OCI-LY1 (cell line): ENCODE results near the gene PRM2.

ENCODE experiments used
- H2AFZ ChIP-seq: fragments of 200-600 bp; sonication (generic), shearing (Covaris generic); 2 replicates; pipeline ENCODE4 v1.6.0; 2014; ENCODE audit warnings: antibody characterized with exemption, mild to moderate bottlenecking, low read length
- H3F3A ChIP-seq: fragments of 200-600 bp; sonication (generic), shearing (Covaris generic); 2 replicates; pipeline ENCODE4 v1.6.0; 2014; ENCODE audit warnings: mild to moderate bottlenecking, antibody characterized with exemption, low read length, moderate library complexity; ENCODE audit not compliant: insufficient read depth
- H3K27ac ChIP-seq: fragments of 200-600 bp; sonication (generic); 2 replicates; pipeline ENCODE4 v1.5.1; 2014; ENCODE audit warnings: low read length, mixed run types, mild to moderate bottlenecking, low read depth; ENCODE audit not compliant: poor library complexity, severe bottlenecking
- H3K27me3 ChIP-seq: fragments of 200-600 bp; sonication (generic); 2 replicates; pipeline ENCODE4 v1.6.0; 2014; ENCODE audit warnings: antibody characterized with exemption, mild to moderate bottlenecking, low read length, moderate library complexity; ENCODE audit not compliant: insufficient read depth
- H3K36me3 ChIP-seq: fragments of 200-600 bp; sonication (generic); 2 replicates; pipeline ENCODE4 v1.6.1; 2014; ENCODE audit warnings: mild to moderate bottlenecking, antibody characterized with exemption, low read length, moderate library complexity, mixed read lengths; ENCODE audit not compliant: insufficient read depth
- H3K4me1 ChIP-seq: fragments of 200-600 bp; sonication (generic); 2 replicates; pipeline ENCODE4 v1.5.1; 2014; ENCODE audit warnings: mild to moderate bottlenecking, low read length, moderate library complexity; ENCODE audit not compliant: insufficient read depth, severe bottlenecking
- H3K4me2 ChIP-seq: fragments of 200-600 bp; sonication (generic), shearing (Covaris generic); 2 replicates; pipeline ENCODE4 v1.6.1; 2014; ENCODE audit warnings: low read length
- H3K4me3 ChIP-seq: fragments of 200-600 bp; sonication (generic); 2 replicates; pipeline ENCODE4 v1.5.1; 2014; ENCODE audit warnings: low read length, low read depth, mild to moderate bottlenecking, mixed read lengths; ENCODE audit not compliant: poor library complexity, severe bottlenecking
- H3K79me2 ChIP-seq: fragments of 200-600 bp; shearing (Covaris generic); 2 replicates; pipeline ENCODE4 v1.6.1; 2016; ENCODE audit warnings: mixed run types, low read length, mixed read lengths; ENCODE audit not compliant: insufficient read depth
- H3K9ac ChIP-seq: fragments of 200-600 bp; sonication (generic), shearing (Covaris generic); 2 replicates; pipeline ENCODE4 v1.6.1; 2014; ENCODE audit warnings: mild to moderate bottlenecking, low read length, mixed read lengths
- H3K9me2 ChIP-seq: fragments of 200-600 bp; sonication (generic), shearing (Covaris generic); 2 replicates; pipeline ENCODE4 v1.6.1; 2014; ENCODE audit warnings: low read depth, mild to moderate bottlenecking, low read length, mixed read lengths
- H3K9me3 ChIP-seq: fragments of 200-600 bp; shearing (Covaris generic); 2 replicates; pipeline ENCODE4 v1.6.1; 2014; ENCODE audit warnings: low read length, mixed read lengths
- H4K20me1 ChIP-seq: fragments of 200-600 bp; sonication (generic), shearing (Covaris generic); 2 replicates; pipeline ENCODE4 v1.6.0; 2016; ENCODE audit warnings: mild to moderate bottlenecking, low read length; ENCODE audit not compliant: insufficient read depth
- EZH2 ChIP-seq: fragments of 200-600 bp; sonication (generic), shearing (Covaris generic); IDR thresholded peaks from 2 replicates; pipeline ENCODE4 v1.8.0; 2017; ENCODE audit warnings: borderline replicate concordance, mixed run types, mild to moderate bottlenecking, antibody characterized with exemption, low read length, moderate library complexity, mixed read lengths
- TF ChIP-seq, protein P1 (sequence below): fragments of 200-600 bp; sonication (generic), shearing (Covaris generic); IDR thresholded peaks from 2 replicates; pipeline ENCODE4 v1.5.1; 2017; ENCODE audit warnings: mild to moderate bottlenecking, antibody characterized with exemption, low read length, moderate library complexity, mixed read lengths

The PRM2 gene

DNA sequence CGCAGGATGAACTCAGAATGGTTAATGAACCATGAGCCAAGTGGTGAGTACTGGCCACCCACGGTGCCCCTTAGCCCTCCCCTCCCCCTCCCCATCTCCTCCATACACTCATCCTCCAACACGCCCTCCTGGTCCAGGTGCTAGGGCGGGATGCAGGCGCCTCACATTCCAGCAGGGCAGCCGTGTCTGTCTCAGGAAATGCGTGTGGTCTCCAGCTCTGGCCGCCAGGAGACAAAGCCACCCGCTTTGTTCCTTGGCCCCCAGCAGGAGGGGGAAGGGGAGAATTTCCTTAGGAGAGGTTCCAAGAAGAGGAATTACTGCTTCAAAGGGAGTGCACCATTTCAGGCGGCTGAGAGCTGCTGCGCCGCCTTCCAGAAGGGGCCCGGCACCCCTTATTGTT is 39.2 kb upstream of the PRM2 start:
- H3K4me3 ChIP-seq = no peak overlapping the region
- no peaks in the 10 kb centered on the region for H3K79me2 ChIP-seq
- H3F3A ChIP-seq = no peaks in the 10 kb centered on the region
- H3K4me1 ChIP-seq = peaks cover 47% of the 10 kb centered on the region
- H3K27ac ChIP-seq = no peak overlapping the region
- H3K9me3 ChIP-seq = no peaks in the 10 kb centered on the region
- H3K4me2 ChIP-seq = no peak overlapping the region
- H3K27me3 ChIP-seq = no peaks in the 10 kb centered on the region
- TF ChIP-seq, protein P1, sequence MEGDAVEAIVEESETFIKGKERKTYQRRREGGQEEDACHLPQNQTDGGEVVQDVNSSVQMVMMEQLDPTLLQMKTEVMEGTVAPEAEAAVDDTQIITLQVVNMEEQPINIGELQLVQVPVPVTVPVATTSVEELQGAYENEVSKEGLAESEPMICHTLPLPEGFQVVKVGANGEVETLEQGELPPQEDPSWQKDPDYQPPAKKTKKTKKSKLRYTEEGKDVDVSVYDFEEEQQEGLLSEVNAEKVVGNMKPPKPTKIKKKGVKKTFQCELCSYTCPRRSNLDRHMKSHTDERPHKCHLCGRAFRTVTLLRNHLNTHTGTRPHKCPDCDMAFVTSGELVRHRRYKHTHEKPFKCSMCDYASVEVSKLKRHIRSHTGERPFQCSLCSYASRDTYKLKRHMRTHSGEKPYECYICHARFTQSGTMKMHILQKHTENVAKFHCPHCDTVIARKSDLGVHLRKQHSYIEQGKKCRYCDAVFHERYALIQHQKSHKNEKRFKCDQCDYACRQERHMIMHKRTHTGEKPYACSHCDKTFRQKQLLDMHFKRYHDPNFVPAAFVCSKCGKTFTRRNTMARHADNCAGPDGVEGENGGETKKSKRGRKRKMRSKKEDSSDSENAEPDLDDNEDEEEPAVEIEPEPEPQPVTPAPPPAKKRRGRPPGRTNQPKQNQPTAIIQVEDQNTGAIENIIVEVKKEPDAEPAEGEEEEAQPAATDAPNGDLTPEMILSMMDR = no peak
- no peak for TF ChIP-seq EZH2
- no peak overlapping the region for H2AFZ ChIP-seq
- H3K9me2 ChIP-seq = no peaks in the 10 kb centered on the region
- H3K36me3 ChIP-seq = no peaks in the 10 kb centered on the region
- H3K9ac ChIP-seq = no peak overlapping the region
- no peaks in the 10 kb centered on the region for H4K20me1 ChIP-seq

- H3K27me3 ChIP-seq = no peaks in the 10 kb centered on the region
- no peaks in the 10 kb centered on the region for H3K9me2 ChIP-seq
- TF ChIP-seq EZH2 = no peak
- TF ChIP-seq, protein P1 = no peak
- no peaks in the 10 kb centered on the region for H3K36me3 ChIP-seq
- no peaks in the 10 kb centered on the region for H4K20me1 ChIP-seq
- H3K9me3 ChIP-seq = no peaks in the 10 kb centered on the region
- no peaks in the 10 kb centered on the region for H3F3A ChIP-seq
- no peak overlapping the region for H2AFZ ChIP-seq
- no peak overlapping the region for H3K4me2 ChIP-seq
- H3K4me3 ChIP-seq = no peak overlapping the region
- H3K27ac ChIP-seq = no peak overlapping the region
- peaks cover 52% of the 10 kb centered on the region for H3K4me1 ChIP-seq
- H3K9ac ChIP-seq = no peak overlapping the region
- H3K79me2 ChIP-seq = no peaks in the 10 kb centered on the region
These were observed 38.1 kb upstream of the PRM2 start for GRCh38 chr16:11314309-11314894.

- Histone ChIP-seq H3K27ac (no peak overlapping the region), H3K4me2 (no peak overlapping the region), H3K9me3 (peaks cover under 1% of the 10 kb centered on the region; the same call in 1 of the 2 replicates)
These were observed 37.4 kb upstream of the PRM2 start for GRCh38 chr16:11313493-11314308.

More at GRCh38 chr16:11313493-11314308, 37.4 kb upstream of the PRM2 start:
- Histone ChIP-seq H3K79me2 (no peaks in the 10 kb centered on the region), H3K4me3 (no peak overlapping the region), H3K9ac (no peak overlapping the region), H4K20me1 (no peaks in the 10 kb centered on the region), H3K27me3 (no peaks in the 10 kb centered on the region), H2AFZ (no peak overlapping the region), H3K9me2 (no peaks in the 10 kb centered on the region), H3F3A (no peaks in the 10 kb centered on the region), H3K4me1 (peaks cover 59% of the 10 kb centered on the region), H3K36me3 (no peaks in the 10 kb centered on the region)
- TF ChIP-seq EZH2 = no peak
- TF ChIP-seq, protein P1 = no peak
